ENCODE results near the gene PDX1. TPM values are rescaled to one million over a fixed set of nuclear protein-coding genes. Genes with fewer than 3 reads are reported as not detected.
"Not testable (repeated sequence)": the region's sequence is repeated elsewhere in the genome, so short reads cannot be mapped to it uniquely, and the experiment has no call there.

PDX1 gene
- total and polyA plus RNA-seq, 12 donors, result not detected

DNA sequence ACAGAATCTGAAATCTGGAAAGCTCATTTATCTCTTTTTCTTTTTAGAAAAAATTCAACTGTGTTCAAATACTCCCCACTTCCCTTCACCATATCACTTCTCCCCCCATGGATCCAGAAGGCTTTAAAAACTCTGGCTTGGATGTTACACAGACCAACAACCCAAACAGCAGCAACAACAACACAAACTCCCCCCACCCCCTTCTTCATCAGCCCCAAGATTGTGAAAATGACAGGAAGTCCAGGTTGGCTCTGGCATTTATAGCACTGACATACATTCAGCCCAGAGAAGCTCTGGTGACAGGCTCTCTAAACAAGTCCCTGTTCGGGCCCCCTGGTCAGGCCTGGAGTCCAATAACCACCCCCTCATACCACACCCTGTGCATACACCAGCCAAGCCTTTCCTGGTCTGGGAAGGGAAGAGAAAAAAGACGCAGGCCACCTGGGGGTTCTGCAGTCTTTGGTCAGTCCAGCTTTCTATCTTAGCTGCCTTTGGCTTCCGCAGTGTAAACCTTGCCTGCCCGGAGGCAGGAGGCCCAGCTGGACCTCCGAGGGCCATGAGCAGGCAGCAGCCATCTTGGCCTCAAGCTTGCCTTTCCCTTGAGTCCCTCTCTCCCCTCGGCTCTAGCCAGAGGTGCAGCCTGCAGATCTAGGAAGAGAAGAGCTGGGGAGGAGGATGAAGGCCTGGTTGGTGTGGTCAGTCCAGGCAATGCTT, 42.5 kb downstream of the PDX1 start:
- peaks cover 3 to 35% (median 22%) of the 10 kb centered on the region in 9 donors for H3K4me1 ChIP-seq
- H3K4me3 ChIP-seq, result no peak overlapping the region
- H3K36me3 ChIP-seq, result no peaks in the 10 kb centered on the region
- H3K27me3 ChIP-seq, result peaks cover 33 to 100% (median 100%) of the 10 kb centered on the region in 7 donors
- 40 to 55% methylated on average over 6 of the region's 6 CpGs for WGBS, 2 donors
- no peak overlapping the region for H3K27ac ChIP-seq
- TF ChIP-seq, protein P1, sequence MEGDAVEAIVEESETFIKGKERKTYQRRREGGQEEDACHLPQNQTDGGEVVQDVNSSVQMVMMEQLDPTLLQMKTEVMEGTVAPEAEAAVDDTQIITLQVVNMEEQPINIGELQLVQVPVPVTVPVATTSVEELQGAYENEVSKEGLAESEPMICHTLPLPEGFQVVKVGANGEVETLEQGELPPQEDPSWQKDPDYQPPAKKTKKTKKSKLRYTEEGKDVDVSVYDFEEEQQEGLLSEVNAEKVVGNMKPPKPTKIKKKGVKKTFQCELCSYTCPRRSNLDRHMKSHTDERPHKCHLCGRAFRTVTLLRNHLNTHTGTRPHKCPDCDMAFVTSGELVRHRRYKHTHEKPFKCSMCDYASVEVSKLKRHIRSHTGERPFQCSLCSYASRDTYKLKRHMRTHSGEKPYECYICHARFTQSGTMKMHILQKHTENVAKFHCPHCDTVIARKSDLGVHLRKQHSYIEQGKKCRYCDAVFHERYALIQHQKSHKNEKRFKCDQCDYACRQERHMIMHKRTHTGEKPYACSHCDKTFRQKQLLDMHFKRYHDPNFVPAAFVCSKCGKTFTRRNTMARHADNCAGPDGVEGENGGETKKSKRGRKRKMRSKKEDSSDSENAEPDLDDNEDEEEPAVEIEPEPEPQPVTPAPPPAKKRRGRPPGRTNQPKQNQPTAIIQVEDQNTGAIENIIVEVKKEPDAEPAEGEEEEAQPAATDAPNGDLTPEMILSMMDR (IDR thresholded peaks at IDR 0.05), result no peak
- intact Hi-C loops (cut with DNase I), result no loop called here
- no peak for ATAC-seq
- H3K9me3 ChIP-seq, result no peaks in the 10 kb centered on the region
- no peak for DNase-seq

DNA sequence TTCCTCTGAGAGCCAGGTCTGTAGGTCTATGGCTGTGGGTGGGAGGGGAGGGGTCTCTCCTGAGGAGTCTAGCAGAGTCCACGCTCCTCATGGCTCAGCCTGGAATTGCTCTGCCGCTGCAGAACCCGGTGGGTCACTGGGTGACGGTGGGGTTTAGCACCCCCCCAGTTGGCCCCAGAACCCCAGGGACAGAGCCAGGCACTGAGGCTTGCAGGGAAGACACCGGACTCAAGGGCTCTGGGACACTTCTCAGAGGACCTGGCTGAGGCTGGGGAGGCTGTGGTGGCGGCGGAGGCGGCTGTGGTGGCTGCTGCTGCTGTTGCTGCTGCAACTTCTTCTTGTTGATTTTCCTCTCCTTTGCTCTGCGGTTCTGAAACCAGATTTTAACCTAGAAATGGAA, 43.2 kb downstream of the PDX1 start:
- peaks cover 3 to 38% (median 24%) of the 10 kb centered on the region in 9 donors for H3K4me1 ChIP-seq
- ATAC-seq (no peak), DNase-seq (no peak)
- intact Hi-C loops (cut with DNase I), result no loop called here
- H3K27me3 ChIP-seq, result peaks cover 40 to 100% (median 100%) of the 10 kb centered on the region in 7 donors
- no peaks in the 10 kb centered on the region for H3K9me3 ChIP-seq
- H3K36me3 ChIP-seq, result no peaks in the 10 kb centered on the region
- no peak overlapping the region for H3K4me3 ChIP-seq
- TF ChIP-seq, protein P1 (IDR thresholded peaks at IDR 0.05), result no peak
- WGBS, 2 donors, result 59 to 64% methylated on average over 9 of the region's 9 CpGs
- H3K27ac ChIP-seq, result no peak overlapping the region

DNA sequence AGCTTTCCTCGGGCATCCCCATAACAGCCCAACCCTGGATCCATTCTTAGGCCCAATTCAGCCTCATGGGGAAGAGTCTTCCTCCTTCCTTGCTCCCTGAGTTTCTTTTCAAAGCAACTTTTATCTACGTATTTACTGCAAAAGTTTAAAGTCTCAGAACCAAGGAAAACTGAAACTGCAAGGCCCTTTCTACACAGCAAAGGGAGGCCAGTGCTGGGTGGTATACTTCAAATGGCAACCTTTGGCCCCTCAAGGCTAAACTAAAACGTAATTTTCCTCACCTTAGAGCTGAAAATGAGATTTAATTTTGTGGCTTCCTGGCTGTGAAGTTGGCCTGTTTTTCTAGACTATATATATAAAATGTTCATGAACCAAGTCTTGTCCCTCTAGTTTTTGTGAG, 43.7 kb downstream of the PDX1 start:
- TF ChIP-seq, protein P1 (IDR thresholded peaks at IDR 0.05), result no peak
- intact Hi-C loops (cut with DNase I), result no loop called here
- H3K9me3 ChIP-seq, result no peaks in the 10 kb centered on the region
- H3K4me3 ChIP-seq, result no peak overlapping the region
- 72 to 74% methylated on average over 3 of the region's 3 CpGs for WGBS, 2 donors
- ATAC-seq, result no peak
- DNase-seq, result no peak
- H3K4me1 ChIP-seq, result peaks cover 3 to 43% (median 29%) of the 10 kb centered on the region in 9 donors
- no peaks in the 10 kb centered on the region for H3K36me3 ChIP-seq
- H3K27ac ChIP-seq, result no peak overlapping the region
- peaks cover 45 to 100% (median 100%) of the 10 kb centered on the region in 7 donors for H3K27me3 ChIP-seq

DNA sequence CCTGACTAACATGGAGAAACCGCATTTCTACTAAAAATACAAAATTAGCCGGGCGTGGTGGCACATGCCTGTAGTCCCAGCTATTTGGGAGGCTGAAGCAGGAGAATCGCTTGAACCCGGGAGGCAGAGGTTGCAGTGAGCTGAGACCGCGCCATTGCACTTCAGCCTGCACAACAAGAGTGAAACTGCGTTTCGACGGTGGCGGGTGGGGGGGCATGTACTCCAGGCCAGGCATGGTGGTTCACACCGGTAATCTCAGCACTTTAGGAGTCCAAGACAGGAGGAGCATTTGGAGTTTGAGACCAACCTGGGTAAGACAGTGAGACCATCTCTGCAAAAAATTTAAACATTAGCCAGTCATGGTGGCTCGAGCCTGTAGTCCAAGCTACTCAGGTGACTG, 44.4 kb downstream of the PDX1 start:
- H3K36me3 ChIP-seq; intact Hi-C loops (cut with DNase I); DNase-seq; H3K4me3 ChIP-seq; H3K9me3 ChIP-seq; H3K27ac ChIP-seq; ATAC-seq: not testable (repeated sequence)
- 39 to 40% methylated on average over 13 of the region's 13 CpGs for WGBS, 2 donors
- Histone ChIP-seq H3K27me3 (peaks cover 49 to 100% (median 100%) of the 10 kb centered on the region in 7 donors), H3K4me1 (peaks cover 3 to 50% (median 34%) of the 10 kb centered on the region in 9 donors)

DNA sequence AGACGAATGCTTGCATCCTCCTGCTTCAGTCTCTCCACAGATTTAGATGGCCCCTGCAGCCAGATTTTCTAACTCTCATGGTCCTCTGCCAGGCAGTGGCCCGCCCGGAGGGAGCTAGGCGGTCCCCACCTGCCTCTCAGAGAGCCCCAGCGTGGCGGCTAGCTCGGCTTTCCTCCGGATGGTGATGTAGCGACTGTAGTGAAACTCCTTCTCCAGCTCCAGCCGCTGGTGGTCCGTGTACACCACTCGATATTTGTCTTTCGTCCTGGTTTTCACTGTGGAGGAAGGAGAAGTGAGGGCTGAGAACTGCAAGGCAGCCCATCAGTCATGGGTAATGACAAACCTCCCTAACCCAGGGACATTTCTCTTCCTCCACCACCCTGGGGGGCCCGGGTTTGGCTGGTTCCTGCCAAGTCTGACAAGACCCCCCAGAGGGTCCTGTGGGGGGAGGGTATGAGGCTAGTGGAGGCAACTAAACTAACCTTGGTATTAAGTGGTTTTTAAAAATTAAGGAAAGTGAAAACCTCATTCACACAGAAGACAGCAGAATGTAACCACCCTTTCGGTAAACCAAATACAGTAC, 45.0 kb downstream of the PDX1 start:
- peaks cover 51 to 100% (median 100%) of the 10 kb centered on the region in 7 donors for H3K27me3 ChIP-seq
- H3K4me1 ChIP-seq, result peaks cover 3 to 46% (median 28%) of the 10 kb centered on the region in 9 donors
- no peak overlapping the region for H3K4me3 ChIP-seq
- TF ChIP-seq, protein P1 (IDR thresholded peaks at IDR 0.05), result no peak
- no peak overlapping the region for H3K27ac ChIP-seq
- DNase-seq (no peak), ATAC-seq (no peak)
- no peaks in the 10 kb centered on the region for H3K9me3 ChIP-seq
- 16 to 21% methylated on average over 15 of the region's 15 CpGs for WGBS, 2 donors
- intact Hi-C loops (cut with DNase I), result no loop called here
- no peaks in the 10 kb centered on the region for H3K36me3 ChIP-seq

Data from heart right ventricle (tissue), 16 donors.